NT2/D1 (cell line): ENCODE measurements around the gene CEP104.

Experiments
- YY1 ChIP-seq: IDR thresholded peaks from 2 replicates; pipeline ENCODE4 v1.6.1; 2011; ENCODE audit not compliant: insufficient read length, insufficient read depth
- ZNF274 ChIP-seq: IDR thresholded peaks from 2 replicates; pipeline ENCODE4 v1.6.1; 2011; ENCODE audit warnings: mild to moderate bottlenecking, low read depth, low read length

GRCh38 chr1:3822421-3822820 lies 34.6 kb downstream of the CEP104 start:
- TF ChIP-seq YY1 (no peak), ZNF274 (no peak)
